Breast epithelium (tissue), 4 donors: ENCODE measurements around the gene NID2. TPM values are rescaled to one million over a fixed set of nuclear protein-coding genes. Genes with fewer than 3 reads are reported as not detected.

Experiments
- DNase-seq, 2 donors: peaks; one replicate each; pipeline ENCODE4 v3.0.0-alpha.2; 2019; ENCODE audit warnings: low spot score in 2 of 2
- H3K27ac ChIP-seq, 2 donors: fragments of 200-600 bp; sonication (generic) in 1 of 2; one replicate each; pipeline ENCODE4 v1.5.1; 2016 to 2019; ENCODE audit warnings: mild to moderate bottlenecking in 1 of 2
- H3K27me3 ChIP-seq, 2 donors: fragments of 200-600 bp; sonication (generic) in 1 of 2; one replicate each; pipeline versions ENCODE4 v1.5.1 to v1.6.0; 2017 to 2019; ENCODE audit warnings: control low read depth in 1 of 2, mild to moderate bottlenecking in 1 of 2
- H3K36me3 ChIP-seq: fragments of 200-600 bp; one replicate; pipeline ENCODE4 v1.5.1; 2019
- H3K4me1 ChIP-seq, 2 donors: fragments of 200-600 bp; sonication (generic); one replicate each; pipeline ENCODE4 v1.5.1; 2016 to 2019; ENCODE audit warnings: control low read depth in 1 of 2
- H3K4me3 ChIP-seq, 3 donors: fragments of 200-600 bp; sonication (generic); 1 replicate in 2 of 3; 2 replicates in 1 of 3; pipeline ENCODE4 v1.5.1; 2016 to 2019; ENCODE audit warnings: mild to moderate bottlenecking in 3 of 3, moderate library complexity in 2 of 3
- H3K9me3 ChIP-seq, 2 donors: fragments of 200-600 bp; sonication (generic) in 1 of 2; one replicate each; pipeline ENCODE4 v1.5.1; 2016 to 2019; ENCODE audit warnings: control low read depth in 1 of 2
- POLR2A ChIP-seq: fragments of 450-650 bp; IDR thresholded peaks from one replicate; pipeline ENCODE4 v1.6.1; 2016; ENCODE audit warnings: antibody characterized with exemption, mild to moderate bottlenecking, moderate library complexity
- POLR2AphosphoS5 ChIP-seq, 3 donors: sonication (generic); formaldehyde crosslinking; IDR thresholded peaks; one replicate each; pipeline ENCODE4 v1.6.1; 2017; ENCODE audit warnings: antibody characterized with exemption in 3 of 3
- intact Hi-C: fragments of 100-400 bp; cut with DNase I; formaldehyde crosslinking; loops from one replicate; pipeline ENCODE4 v1.15.1; 2023; ENCODE audit warnings: low total_unique reads
- total RNA-seq, 3 donors: library from RNA; depleted of rRNA; stranded (reverse); fragments of >200 nt; gene quantifications; one replicate each; pipeline ENCODE4 v1.1.0, GENCODE V29; 2016
- TF ChIP-seq, protein P1 (sequence below), 3 donors: fragments of 450-650 bp; IDR thresholded peaks; one replicate each; pipeline ENCODE4 v1.5.1; 2016 to 2017; ENCODE audit warnings: antibody characterized with exemption in 3 of 3, mild to moderate bottlenecking in 3 of 3, moderate library complexity in 3 of 3

NID2 gene
- total RNA-seq, 3 donors from 2014 or later: 10.9 to 30.8 (median 14.2) TPM

DNA sequence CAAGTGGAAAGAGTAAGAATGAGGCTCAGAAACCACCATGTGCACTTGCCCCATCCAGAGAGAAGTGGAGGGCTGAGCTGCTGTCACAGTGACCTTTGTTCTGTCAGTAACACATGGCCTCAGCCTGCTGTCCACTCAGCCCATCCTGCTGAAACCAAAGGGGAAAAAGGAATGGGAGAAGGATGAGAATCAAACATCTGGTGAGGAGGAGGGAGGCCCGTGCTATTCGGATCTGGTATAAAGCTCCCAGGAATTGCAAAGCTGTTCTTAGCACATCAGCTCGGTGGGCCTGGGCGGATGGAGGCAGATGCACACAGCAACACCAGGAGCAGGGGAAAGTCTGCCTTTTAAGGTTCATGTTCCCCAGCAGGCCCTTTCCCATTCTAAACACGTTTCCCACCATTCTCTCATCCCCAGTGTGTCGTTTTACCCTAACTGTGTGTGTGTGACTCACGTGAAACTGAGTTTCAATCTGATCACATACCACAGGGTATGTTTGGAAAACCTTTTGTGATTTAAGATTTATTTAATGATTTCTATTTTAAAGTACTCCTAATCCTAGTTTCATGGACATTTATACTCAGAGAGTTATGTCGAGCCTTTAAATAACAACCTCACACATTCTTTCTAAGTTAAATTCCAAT lies 42.7 kb downstream of the NID2 start:
- H3K27ac ChIP-seq: peak overlapping the region in 1 of 2 donors; percentile 48
- intact Hi-C loops: no loop called here
- TF ChIP-seq, protein P1, sequence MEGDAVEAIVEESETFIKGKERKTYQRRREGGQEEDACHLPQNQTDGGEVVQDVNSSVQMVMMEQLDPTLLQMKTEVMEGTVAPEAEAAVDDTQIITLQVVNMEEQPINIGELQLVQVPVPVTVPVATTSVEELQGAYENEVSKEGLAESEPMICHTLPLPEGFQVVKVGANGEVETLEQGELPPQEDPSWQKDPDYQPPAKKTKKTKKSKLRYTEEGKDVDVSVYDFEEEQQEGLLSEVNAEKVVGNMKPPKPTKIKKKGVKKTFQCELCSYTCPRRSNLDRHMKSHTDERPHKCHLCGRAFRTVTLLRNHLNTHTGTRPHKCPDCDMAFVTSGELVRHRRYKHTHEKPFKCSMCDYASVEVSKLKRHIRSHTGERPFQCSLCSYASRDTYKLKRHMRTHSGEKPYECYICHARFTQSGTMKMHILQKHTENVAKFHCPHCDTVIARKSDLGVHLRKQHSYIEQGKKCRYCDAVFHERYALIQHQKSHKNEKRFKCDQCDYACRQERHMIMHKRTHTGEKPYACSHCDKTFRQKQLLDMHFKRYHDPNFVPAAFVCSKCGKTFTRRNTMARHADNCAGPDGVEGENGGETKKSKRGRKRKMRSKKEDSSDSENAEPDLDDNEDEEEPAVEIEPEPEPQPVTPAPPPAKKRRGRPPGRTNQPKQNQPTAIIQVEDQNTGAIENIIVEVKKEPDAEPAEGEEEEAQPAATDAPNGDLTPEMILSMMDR (IDR thresholded peaks at IDR 0.05): no peak
- TF ChIP-seq POLR2A: no peak
- TF ChIP-seq POLR2AphosphoS5 (IDR thresholded peaks at IDR 0.05): no peak

GRCh38 chr14:52025310-52025709 lies 43.5 kb downstream of the NID2 start:
- H3K27ac ChIP-seq: peak overlapping the region in 1 of 2 donors; percentile 48
- intact Hi-C loops: no loop called here
- TF ChIP-seq POLR2A (no peak), POLR2AphosphoS5 (IDR thresholded peaks at IDR 0.05) (no peak)
- TF ChIP-seq, protein P1 (IDR thresholded peaks at IDR 0.05): no peak
- peaks cover 0 to 8% of the 10 kb centered on the region in 2 donors for H3K9me3 ChIP-seq
- no peaks in the 10 kb centered on the region for H3K27me3 ChIP-seq
- DNase-seq: no peak
- H3K36me3 ChIP-seq: no peaks in the 10 kb centered on the region
- H3K4me3 ChIP-seq: no peak overlapping the region
- H3K4me1 ChIP-seq: no peaks in the 10 kb centered on the region

More for the DNA sequence above, 42.7 kb downstream of the NID2 start:
- Histone ChIP-seq H3K4me3 (no peak overlapping the region), H3K9me3 (peaks cover 0 to 8% of the 10 kb centered on the region in 2 donors), H3K27me3 (no peaks in the 10 kb centered on the region), H3K4me1 (no peaks in the 10 kb centered on the region), H3K36me3 (no peaks in the 10 kb centered on the region)
- DNase-seq: no peak

- Histone ChIP-seq H3K27ac (peak overlapping the region in 1 of 2 donors; percentile 30), H3K4me1 (no peaks in the 10 kb centered on the region), H3K27me3 (no peaks in the 10 kb centered on the region), H3K36me3 (no peaks in the 10 kb centered on the region), H3K9me3 (peaks cover 0 to 8% of the 10 kb centered on the region in 2 donors), H3K4me3 (no peak overlapping the region)
- intact Hi-C loops: no loop called here
- no peak for DNase-seq
- TF ChIP-seq POLR2A: no peak
- TF ChIP-seq, protein P1 (IDR thresholded peaks at IDR 0.05): no peak
- TF ChIP-seq POLR2AphosphoS5 (IDR thresholded peaks at IDR 0.05): no peak
These were observed 45.3 kb downstream of the NID2 start for GRCh38 chr14:52023518-52023917.

- Histone ChIP-seq H3K9me3 (peaks cover 0 to 8% of the 10 kb centered on the region in 2 donors), H3K27me3 (no peaks in the 10 kb centered on the region), H3K4me3 (no peak overlapping the region), H3K36me3 (no peaks in the 10 kb centered on the region), H3K4me1 (no peaks in the 10 kb centered on the region), H3K27ac (no peak overlapping the region)
- no peak for DNase-seq
- intact Hi-C loops: no loop called here
- TF ChIP-seq POLR2A: no peak
- TF ChIP-seq, protein P1 (IDR thresholded peaks at IDR 0.05): no peak
- no peak for TF ChIP-seq POLR2AphosphoS5 (IDR thresholded peaks at IDR 0.05)
These were observed 46.8 kb downstream of the NID2 start for GRCh38 chr14:52021957-52022600.
